Gastrocnemius medialis (tissue), 4 donors: ENCODE measurements around the gene GREB1L. TPM values are rescaled to one million over a fixed set of nuclear protein-coding genes. Genes with fewer than 3 reads are reported as not detected.

Experiments used
- ATAC-seq, 2 donors: fragments of 150-250 bp; one replicate each; pipeline ENCODE4 v1.9.1; 2016
- DNase-seq, 2 donors: peaks; one replicate each; pipeline ENCODE4 v3.0.0-alpha.2; 2019
- H3K27ac ChIP-seq, 4 donors: fragments of 200-600 bp; sonication (generic); 1 replicate in 1 of 4; 2 replicates in 3 of 4; pipeline ENCODE4 v1.5.1; 2016 to 2018; ENCODE audit warnings: mild to moderate bottlenecking in 2 of 4, moderate library complexity in 1 of 4
- H3K27me3 ChIP-seq, 3 donors: fragments of 200-600 bp; sonication (generic) in 2 of 3; 1 replicate in 1 of 3; 2 replicates in 2 of 3; pipeline versions ENCODE4 v1.5.1 to v1.6.0; 2016 to 2019; ENCODE audit warnings: mild to moderate bottlenecking in 1 of 3, moderate library complexity in 1 of 3
- H3K36me3 ChIP-seq, 2 donors: fragments of 200-600 bp; sonication (generic) in 1 of 2; one replicate each; pipeline ENCODE4 v1.5.1; 2017 to 2018
- H3K4me1 ChIP-seq, 2 donors: fragments of 200-600 bp; sonication (generic) in 1 of 2; one replicate each; pipeline ENCODE4 v1.5.1; 2016 to 2017; ENCODE audit warnings: mild to moderate bottlenecking in 2 of 2
- H3K4me3 ChIP-seq, 4 donors: fragments of 200-600 bp; sonication (generic) in 3 of 4; 1 replicate in 1 of 4; 2 replicates in 3 of 4; pipeline ENCODE4 v1.5.1; 2016 to 2019; ENCODE audit warnings: mild to moderate bottlenecking in 2 of 4
- H3K9me3 ChIP-seq, 3 donors: fragments of 200-600 bp; sonication (generic) in 2 of 3; 1 replicate in 1 of 3; 2 replicates in 2 of 3; pipeline ENCODE4 v1.5.1; 2016 to 2019
- CTCF ChIP-seq, 5 experiments: fragments of 450-650 bp in 3 of 5; fragments of 200-600 bp in 2 of 5; sonication (generic) in 2 of 5; IDR thresholded peaks in 4 of 5; conservative IDR thresholded peaks in 1 of 5; 1 replicate in 4 of 5; 2 replicates in 1 of 5; pipeline ENCODE4 v1.5.1; 2016 to 2019; ENCODE audit warnings: antibody characterized with exemption in 5 of 5, mild to moderate bottlenecking in 3 of 5, moderate library complexity in 3 of 5
- POLR2A ChIP-seq, 2 donors: fragments of 450-650 bp; IDR thresholded peaks; one replicate each; pipeline ENCODE4 v1.6.1; 2017; ENCODE audit warnings: antibody characterized with exemption in 2 of 2, mild to moderate bottlenecking in 2 of 2, moderate library complexity in 2 of 2
- in situ Hi-C, 4 donors: fragments of 200-750 bp; cut with MboI; loops; one replicate each; pipeline versions ENCODE4 v1.15.0 to v1.8.0; 2017; ENCODE audit warnings: low sequenced_read_pairs in 4 of 4
- intact Hi-C: fragments of 100-400 bp; cut with DNase I; formaldehyde crosslinking; loops from one replicate; pipeline ENCODE4 v1.15.1; 2023; ENCODE audit warnings: low total_unique reads
- total RNA-seq, 4 donors: library from RNA; depleted of rRNA; stranded (reverse); fragments of >200 nt; gene quantifications; one replicate each; pipeline versions ENCODE4 v1.1.0 to v1.2.3, GENCODE V29; 2016

GREB1L gene
- total RNA-seq, 4 donors from 2014 or later = 4.4 to 14.4 (median 7.4) TPM

- Histone ChIP-seq H3K27ac (no peak overlapping the region), H3K4me3 (no peak overlapping the region), H3K4me1 (no peaks in the 10 kb centered on the region), H3K9me3 (no peaks in the 10 kb centered on the region), H3K27me3 (no peaks in the 10 kb centered on the region), H3K36me3 (no peaks in the 10 kb centered on the region)
- intact Hi-C loops (no loop called here), in situ Hi-C loops (no loop called here)
- ATAC-seq (no peak), DNase-seq (no peak)
- TF ChIP-seq POLR2A (IDR thresholded peaks at IDR 0.05) (no peak), CTCF (IDR thresholded peaks at IDR 0.05 in 4 of 5, conservative IDR thresholded peaks at IDR 0.05 in 1 of 5) (no peak)
These were observed 94.8 kb downstream of the GREB1L start for GRCh38 chr18:21336846-21337245.

GRCh38 chr18:21341141-21341540 is 99.1 kb downstream of the GREB1L start:
- intact Hi-C loops (no loop called here), in situ Hi-C loops (no loop called here)
- no peaks in the 10 kb centered on the region for H3K36me3 ChIP-seq
- no peak for DNase-seq
- no peaks in the 10 kb centered on the region for H3K4me1 ChIP-seq
- H3K27me3 ChIP-seq = no peaks in the 10 kb centered on the region
- H3K27ac ChIP-seq = no peak overlapping the region
- no peak for ATAC-seq
- H3K9me3 ChIP-seq = no peaks in the 10 kb centered on the region
- H3K4me3 ChIP-seq = no peak overlapping the region
- TF ChIP-seq CTCF (IDR thresholded peaks at IDR 0.05 in 4 of 5, conservative IDR thresholded peaks at IDR 0.05 in 1 of 5) (no peak), POLR2A (IDR thresholded peaks at IDR 0.05) (no peak)

GRCh38 chr18:21342372-21342771 is 100.3 kb downstream of the GREB1L start:
- no peaks in the 10 kb centered on the region for H3K4me1 ChIP-seq
- no peaks in the 10 kb centered on the region for H3K36me3 ChIP-seq
- no peak for ATAC-seq
- DNase-seq = no peak
- TF ChIP-seq CTCF (IDR thresholded peaks at IDR 0.05 in 4 of 5, conservative IDR thresholded peaks at IDR 0.05 in 1 of 5) (no peak), POLR2A (IDR thresholded peaks at IDR 0.05) (no peak)
- no peak overlapping the region for H3K27ac ChIP-seq
- no peak overlapping the region for H3K4me3 ChIP-seq
- intact Hi-C loops (no loop called here), in situ Hi-C loops (no loop called here)
- H3K27me3 ChIP-seq = no peaks in the 10 kb centered on the region
- H3K9me3 ChIP-seq = no peaks in the 10 kb centered on the region

- TF ChIP-seq POLR2A (IDR thresholded peaks at IDR 0.05) (no peak), CTCF (IDR thresholded peaks at IDR 0.05 in 4 of 5, conservative IDR thresholded peaks at IDR 0.05 in 1 of 5) (no peak)
- no peak overlapping the region for H3K27ac ChIP-seq
- H3K4me3 ChIP-seq = no peak overlapping the region
- in situ Hi-C loops = no loop called here
- intact Hi-C loops = no loop called here
- no peaks in the 10 kb centered on the region for H3K36me3 ChIP-seq
- ATAC-seq (no peak), DNase-seq (no peak)
- H3K4me1 ChIP-seq = no peaks in the 10 kb centered on the region
- H3K27me3 ChIP-seq = no peaks in the 10 kb centered on the region
- no peaks in the 10 kb centered on the region for H3K9me3 ChIP-seq
These were observed 102.8 kb downstream of the GREB1L start for GRCh38 chr18:21344860-21345259.

GRCh38 chr18:21345840-21346239 is 103.8 kb downstream of the GREB1L start:
- intact Hi-C loops = no loop called here
- TF ChIP-seq CTCF (IDR thresholded peaks at IDR 0.05 in 4 of 5, conservative IDR thresholded peaks at IDR 0.05 in 1 of 5) (no peak), POLR2A (IDR thresholded peaks at IDR 0.05) (no peak)
- DNase-seq = no peak
- Histone ChIP-seq H3K27ac (no peak overlapping the region), H3K4me1 (no peaks in the 10 kb centered on the region), H3K4me3 (no peak overlapping the region), H3K27me3 (no peaks in the 10 kb centered on the region), H3K9me3 (no peaks in the 10 kb centered on the region), H3K36me3 (no peaks in the 10 kb centered on the region)
- no peak for ATAC-seq
- in situ Hi-C loops = no loop called here
